DMS 273 (cell line): ENCODE data around the gene SPIN2A.
"Not testable (repeated sequence)": the region's sequence is repeated elsewhere in the genome, so short reads cannot be mapped to it uniquely, and the experiment has no call there.

Experiments used
- DNase-seq: peaks from one replicate; lab custom pipeline; 2025; ENCODE audit not compliant: unreplicated experiment; lab: John Stamatoyannopoulos, UW

The SPIN2A gene

DNA sequence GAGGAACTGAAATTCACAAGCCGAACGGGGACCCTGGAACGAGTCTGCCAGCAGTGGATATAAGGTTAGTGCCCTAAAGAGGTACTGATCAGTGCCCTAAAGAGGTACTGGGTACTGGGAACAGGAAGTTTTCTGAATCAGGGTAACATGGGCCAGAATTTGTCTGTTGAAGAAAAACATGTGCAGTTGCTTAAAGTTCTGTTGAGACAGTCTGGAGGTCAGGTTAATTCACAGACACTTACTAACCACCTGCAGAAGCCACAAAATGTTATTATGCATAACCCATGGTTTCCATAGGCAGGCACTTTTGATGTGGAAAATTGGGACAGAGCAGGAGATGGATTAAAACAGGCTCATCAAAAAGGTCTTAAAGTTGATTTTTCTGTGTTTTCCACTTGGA is 33.7 kb downstream of the SPIN2A start:
- no peak for DNase-seq

GRCh38 chrX:57102918-57103317 is 34.3 kb downstream of the SPIN2A start:
- DNase-seq, result not testable (repeated sequence)
